Measurements from ENCODE around the gene STMND1. TPM values are rescaled to one million over a fixed set of nuclear protein-coding genes. Genes with fewer than 3 reads are reported as not detected.

Gene STMND1
- total RNA-seq, 1 experiment from 2014 or later: not detected

DNA sequence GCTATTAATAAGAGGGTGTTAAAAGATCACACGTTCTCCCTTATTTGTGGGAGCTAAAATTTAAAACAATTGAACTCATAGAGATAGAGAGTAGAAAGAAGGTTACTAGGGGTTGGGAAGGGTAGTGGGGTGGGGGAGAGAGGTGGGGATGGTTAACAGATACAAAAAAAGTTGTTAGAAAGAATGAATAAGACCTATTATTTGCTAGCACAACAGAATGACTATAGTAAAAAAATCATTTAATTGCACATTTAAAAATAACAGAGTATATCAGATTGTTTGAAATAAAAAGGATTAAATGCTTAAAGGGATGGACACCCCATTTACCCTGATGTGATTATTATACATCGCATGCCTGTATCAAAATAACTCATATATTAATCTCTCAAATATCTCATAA, 43.3 kb upstream of the STMND1 start:
- Histone ChIP-seq H3K27ac (ENCODE audit: low read depth, low read length, poor library complexity, severe bottlenecking) (no peak overlapping the region), H3K27me3 (replicated peaks; ENCODE audit: insufficient read depth, low read depth, low read length, poor library complexity) (no peaks in the 10 kb centered on the region), H3K9me3 (ENCODE audit: low read depth, low read length, poor library complexity, severe bottlenecking) (no peaks in the 10 kb centered on the region), H3K4me3 (ENCODE audit: low read depth, low read length, poor library complexity, severe bottlenecking) (no peak overlapping the region), H3K4me1 (ENCODE audit: insufficient read depth, low read length, poor library complexity, severe bottlenecking) (peaks cover 4% of the 10 kb centered on the region), H3K36me3 (ENCODE audit: insufficient read depth, low read length, poor library complexity, severe bottlenecking) (no peaks in the 10 kb centered on the region)
- POLR2A ChIA-PET (ENCODE audit: low non-redundant PET): no interaction called here
- no TSS peak for BruUV-seq (replicated peaks)
- CTCF ChIA-PET: no interaction called here
- TF ChIP-seq, protein P1, sequence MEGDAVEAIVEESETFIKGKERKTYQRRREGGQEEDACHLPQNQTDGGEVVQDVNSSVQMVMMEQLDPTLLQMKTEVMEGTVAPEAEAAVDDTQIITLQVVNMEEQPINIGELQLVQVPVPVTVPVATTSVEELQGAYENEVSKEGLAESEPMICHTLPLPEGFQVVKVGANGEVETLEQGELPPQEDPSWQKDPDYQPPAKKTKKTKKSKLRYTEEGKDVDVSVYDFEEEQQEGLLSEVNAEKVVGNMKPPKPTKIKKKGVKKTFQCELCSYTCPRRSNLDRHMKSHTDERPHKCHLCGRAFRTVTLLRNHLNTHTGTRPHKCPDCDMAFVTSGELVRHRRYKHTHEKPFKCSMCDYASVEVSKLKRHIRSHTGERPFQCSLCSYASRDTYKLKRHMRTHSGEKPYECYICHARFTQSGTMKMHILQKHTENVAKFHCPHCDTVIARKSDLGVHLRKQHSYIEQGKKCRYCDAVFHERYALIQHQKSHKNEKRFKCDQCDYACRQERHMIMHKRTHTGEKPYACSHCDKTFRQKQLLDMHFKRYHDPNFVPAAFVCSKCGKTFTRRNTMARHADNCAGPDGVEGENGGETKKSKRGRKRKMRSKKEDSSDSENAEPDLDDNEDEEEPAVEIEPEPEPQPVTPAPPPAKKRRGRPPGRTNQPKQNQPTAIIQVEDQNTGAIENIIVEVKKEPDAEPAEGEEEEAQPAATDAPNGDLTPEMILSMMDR (conservative IDR thresholded peaks at IDR 0.05; ENCODE audit: low read depth, low read length): no peak
- TF ChIP-seq EZH2 (IDR thresholded peaks at IDR 0.05; ENCODE audit: borderline replicate concordance, low read depth, low read length, poor library complexity, severe bottlenecking): no peak
- DNase-seq (ENCODE audit: low spot score): no peak
- intact Hi-C loops (cut with micrococcal nuclease; ENCODE audit: unreplicated experiment): no loop called here

DNA sequence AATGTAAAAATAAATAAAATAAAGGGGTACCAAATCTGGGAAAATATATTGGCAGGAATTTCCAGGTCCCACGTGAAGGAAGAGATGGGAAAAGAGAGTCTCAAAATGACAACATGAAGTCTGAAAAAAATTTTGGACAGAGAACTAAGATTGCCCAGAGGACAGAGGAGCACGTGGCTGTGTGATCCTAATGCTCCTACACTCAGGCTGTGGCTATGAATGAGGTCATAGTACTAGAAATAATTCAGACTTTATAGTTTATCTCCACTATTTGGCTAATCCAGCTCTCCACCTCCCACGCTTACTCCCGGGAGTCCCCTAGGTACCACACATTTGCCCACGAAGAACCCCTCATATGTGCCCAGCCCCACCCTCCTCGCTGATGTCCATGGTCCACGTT, 42.8 kb upstream of the STMND1 start:
- BruUV-seq (replicated peaks): no TSS peak
- no peaks in the 10 kb centered on the region for H3K9me3 ChIP-seq (ENCODE audit: low read depth, low read length, poor library complexity, severe bottlenecking)
- no peak overlapping the region for H3K4me3 ChIP-seq (ENCODE audit: low read depth, low read length, poor library complexity, severe bottlenecking)
- POLR2A ChIA-PET (ENCODE audit: low non-redundant PET): no interaction called here
- H3K27ac ChIP-seq (ENCODE audit: low read depth, low read length, poor library complexity, severe bottlenecking): no peak overlapping the region
- peaks cover 4% of the 10 kb centered on the region for H3K4me1 ChIP-seq (ENCODE audit: insufficient read depth, low read length, poor library complexity, severe bottlenecking)
- DNase-seq (ENCODE audit: low spot score): no peak
- CTCF ChIA-PET: no interaction called here
- TF ChIP-seq EZH2 (IDR thresholded peaks at IDR 0.05; ENCODE audit: borderline replicate concordance, low read depth, low read length, poor library complexity, severe bottlenecking): no peak
- H3K36me3 ChIP-seq (ENCODE audit: insufficient read depth, low read length, poor library complexity, severe bottlenecking): no peaks in the 10 kb centered on the region
- H3K27me3 ChIP-seq (replicated peaks; ENCODE audit: insufficient read depth, low read depth, low read length, poor library complexity): no peaks in the 10 kb centered on the region
- intact Hi-C loops (cut with micrococcal nuclease; ENCODE audit: unreplicated experiment): no loop called here

DNA sequence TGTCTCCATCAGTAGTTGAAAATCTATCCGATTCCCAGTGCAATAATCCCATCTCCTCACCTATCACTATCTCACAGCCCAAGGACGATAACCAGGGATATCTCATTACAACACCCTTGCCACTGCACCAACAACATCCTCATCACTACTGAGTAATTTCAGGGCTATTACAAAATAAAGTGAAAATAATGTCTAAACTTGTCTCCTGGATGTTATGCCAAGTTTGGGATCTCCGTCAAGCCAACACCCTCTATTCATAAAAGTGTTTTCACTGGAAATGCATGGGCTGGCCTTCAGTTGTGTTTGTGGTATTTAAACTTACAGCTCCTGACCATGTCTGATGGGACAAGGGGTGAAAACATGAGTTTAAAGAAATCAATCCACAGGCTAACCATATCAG, 42.0 kb upstream of the STMND1 start:
- Histone ChIP-seq H3K4me1 (ENCODE audit: insufficient read depth, low read length, poor library complexity, severe bottlenecking) (peaks cover 4% of the 10 kb centered on the region), H3K36me3 (ENCODE audit: insufficient read depth, low read length, poor library complexity, severe bottlenecking) (no peaks in the 10 kb centered on the region), H3K27ac (ENCODE audit: low read depth, low read length, poor library complexity, severe bottlenecking) (no peak overlapping the region), H3K9me3 (ENCODE audit: low read depth, low read length, poor library complexity, severe bottlenecking) (no peaks in the 10 kb centered on the region), H3K27me3 (replicated peaks; ENCODE audit: insufficient read depth, low read depth, low read length, poor library complexity) (no peaks in the 10 kb centered on the region), H3K4me3 (ENCODE audit: low read depth, low read length, poor library complexity, severe bottlenecking) (no peak overlapping the region)
- DNase-seq (ENCODE audit: low spot score): no peak
- intact Hi-C loops (cut with micrococcal nuclease; ENCODE audit: unreplicated experiment): no loop called here
- TF ChIP-seq, protein P1 (conservative IDR thresholded peaks at IDR 0.05; ENCODE audit: low read depth, low read length): no peak
- TF ChIP-seq EZH2 (IDR thresholded peaks at IDR 0.05; ENCODE audit: borderline replicate concordance, low read depth, low read length, poor library complexity, severe bottlenecking): no peak
- POLR2A ChIA-PET (ENCODE audit: low non-redundant PET): no interaction called here
- CTCF ChIA-PET: no interaction called here
- no TSS peak for BruUV-seq (replicated peaks)

DNA sequence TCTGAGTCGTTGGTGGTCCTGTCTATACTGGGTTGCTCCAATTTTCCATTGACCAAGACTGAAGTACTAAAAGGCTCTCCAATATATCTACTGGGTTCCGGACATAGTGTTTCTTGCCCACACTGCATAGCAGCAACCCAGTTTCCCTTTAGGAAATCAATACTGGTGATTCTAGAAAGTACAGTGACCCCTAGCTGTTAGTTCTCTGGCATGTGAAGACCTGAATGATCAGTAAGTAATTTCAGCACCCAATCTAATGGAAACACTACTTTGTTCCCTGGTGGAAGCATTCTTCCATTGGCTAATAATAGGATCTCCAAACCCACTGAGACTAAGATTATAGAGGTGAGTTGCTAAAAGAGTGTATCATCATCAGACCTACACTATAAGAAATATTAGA, 40.8 kb upstream of the STMND1 start:
- BruUV-seq (replicated peaks): no TSS peak
- TF ChIP-seq, protein P1 (conservative IDR thresholded peaks at IDR 0.05; ENCODE audit: low read depth, low read length): no peak
- no peak for TF ChIP-seq EZH2 (IDR thresholded peaks at IDR 0.05; ENCODE audit: borderline replicate concordance, low read depth, low read length, poor library complexity, severe bottlenecking)
- Histone ChIP-seq H3K27me3 (replicated peaks; ENCODE audit: insufficient read depth, low read depth, low read length, poor library complexity) (no peaks in the 10 kb centered on the region), H3K9me3 (ENCODE audit: low read depth, low read length, poor library complexity, severe bottlenecking) (no peaks in the 10 kb centered on the region), H3K4me3 (ENCODE audit: low read depth, low read length, poor library complexity, severe bottlenecking) (no peak overlapping the region), H3K4me1 (ENCODE audit: insufficient read depth, low read length, poor library complexity, severe bottlenecking) (peaks cover 4% of the 10 kb centered on the region), H3K27ac (ENCODE audit: low read depth, low read length, poor library complexity, severe bottlenecking) (no peak overlapping the region), H3K36me3 (ENCODE audit: insufficient read depth, low read length, poor library complexity, severe bottlenecking) (no peaks in the 10 kb centered on the region)
- ChIA-PET POLR2A (ENCODE audit: low non-redundant PET) (no interaction called here), CTCF (no interaction called here)
- no peak for DNase-seq (ENCODE audit: low spot score)
- intact Hi-C loops (cut with micrococcal nuclease; ENCODE audit: unreplicated experiment): no loop called here

All from A673 (cell line).